Endodermal cell (in vitro differentiated cells): ENCODE data around the gene B3GALNT1. TPM values are rescaled to one million over a fixed set of nuclear protein-coding genes. Genes with fewer than 3 reads are reported as not detected.

Experiments used
- DNase-seq: peaks from one replicate; pipeline ENCODE4 v3.0.0-alpha.2; 2017
- H3K27ac ChIP-seq: 2 replicates; pipeline ENCODE4 v1.5.1; 2013; ENCODE audit warnings: mild to moderate bottlenecking, low read depth, low read length, moderate library complexity
- H3K27me3 ChIP-seq: 2 replicates; pipeline ENCODE4 v1.6.1; 2013; ENCODE audit warnings: mild to moderate bottlenecking, low read length, moderate library complexity; ENCODE audit not compliant: insufficient read depth, control insufficient read depth, poor library complexity, severe bottlenecking
- H3K36me3 ChIP-seq: 2 replicates; pipeline ENCODE4 v1.7.0; 2013; ENCODE audit warnings: mild to moderate bottlenecking, low read length, moderate library complexity; ENCODE audit not compliant: control insufficient read depth, insufficient read depth
- H3K4me1 ChIP-seq: one replicate; pipeline ENCODE4 v1.7.0; 2013; ENCODE audit warnings: low read length; ENCODE audit not compliant: control insufficient read depth, insufficient read depth
- H3K4me3 ChIP-seq: 2 replicates; pipeline ENCODE4 v1.5.1; 2013; ENCODE audit warnings: mild to moderate bottlenecking, low read length, moderate library complexity
- H3K9ac ChIP-seq: 2 replicates; pipeline ENCODE4 v1.6.1; 2013; ENCODE audit warnings: mild to moderate bottlenecking, low read length, moderate library complexity; ENCODE audit not compliant: poor library complexity, severe bottlenecking; ENCODE audit errors: extremely low read depth
- H3K9me3 ChIP-seq: 2 replicates; pipeline ENCODE4 v1.6.1; 2013; ENCODE audit warnings: mild to moderate bottlenecking, low read length, moderate library complexity; ENCODE audit not compliant: control insufficient read depth
- H3K27ac Mint-ChIP-seq: 2 replicates; pipeline ENCODE4 v1.8.0; 2020; ENCODE audit warnings: mixed read lengths
- H3K27me3 Mint-ChIP-seq: 2 replicates; pipeline ENCODE4 v1.8.0; 2021; ENCODE audit warnings: mild to moderate bottlenecking, mixed read lengths; ENCODE audit not compliant: insufficient read depth
- H3K36me3 Mint-ChIP-seq: 2 replicates; pipeline ENCODE4 v1.8.0; 2020; ENCODE audit warnings: low read depth, mixed read lengths
- H3K4me1 Mint-ChIP-seq: 2 replicates; pipeline ENCODE4 v1.8.0; 2020; ENCODE audit warnings: mixed read lengths
- H3K4me3 Mint-ChIP-seq: 2 replicates; pipeline ENCODE4 v1.8.0; 2020; ENCODE audit warnings: mild to moderate bottlenecking, moderate library complexity, mixed read lengths
- H3K9me3 Mint-ChIP-seq: 2 replicates; pipeline ENCODE4 v1.8.0; 2020; ENCODE audit warnings: mild to moderate bottlenecking, mixed read lengths
- CTCF ChIP-seq: fragments of 200-600 bp; sonication (generic); conservative IDR thresholded peaks from 2 replicates; pipeline ENCODE4 v1.5.0; 2021; ENCODE audit warnings: antibody characterized with exemption, mild to moderate bottlenecking
- WGBS, 2 experiments: methylation state at CpG; one replicate each; pipeline versions ENCODE4 v1.1.5 to v1.1.7; 2013; ENCODE audit warnings: missing lambda C conversion rate in 2 of 2, mixed read lengths in 1 of 2; ENCODE audit not compliant: insufficient coverage in 1 of 2, insufficient read length in 1 of 2; 5-methylcytosine and 5-hydroxymethylcytosine counted together
- total RNA-seq, 2 donors: library from RNA; stranded (reverse); fragmentation: NEBNext Ultra II Directional in 1 of 2; extraction: Animal tissue kit (Norgen Biotek cat#: 25700) in 1 of 2; gene quantifications; 2 replicates in 1 of 2; 3 replicates in 1 of 2; pipeline ENCODE4 v1.2.1, GENCODE V29; 2021

The B3GALNT1 gene
- total RNA-seq, 2 donors from 2014 or later = 23.1 to 24.7 TPM

- no peak for TF ChIP-seq CTCF
Measured at GRCh38 chr3:161051856-161052255, 53.3 kb downstream of the B3GALNT1 start.

GRCh38 chr3:161050935-161051334 is 54.2 kb downstream of the B3GALNT1 start:
- H3K9ac ChIP-seq = no peak overlapping the region
- no peaks in the 10 kb centered on the region for H3K27me3 ChIP-seq
- 98% methylated on average over 3 of the region's 3 CpGs; no CpG with 5 or more reads in 1 of the 2 experiments for WGBS, 2 experiments
- no peak overlapping the region for H3K4me3 Mint-ChIP-seq
- no peaks in the 10 kb centered on the region for H3K4me1 ChIP-seq
- H3K4me1 Mint-ChIP-seq = peaks cover 17% of the 10 kb centered on the region
- H3K9me3 Mint-ChIP-seq = peaks cover 3% of the 10 kb centered on the region
- no peak overlapping the region for H3K4me3 ChIP-seq
- no peaks in the 10 kb centered on the region for H3K27me3 Mint-ChIP-seq
- no peaks in the 10 kb centered on the region for H3K36me3 Mint-ChIP-seq
- no peak overlapping the region for H3K27ac Mint-ChIP-seq
- no peak overlapping the region for H3K27ac ChIP-seq
- no peaks in the 10 kb centered on the region for H3K9me3 ChIP-seq
- no peak for DNase-seq
- H3K36me3 ChIP-seq = no peaks in the 10 kb centered on the region
- no peak for TF ChIP-seq CTCF

More at GRCh38 chr3:161051856-161052255, 53.3 kb downstream of the B3GALNT1 start:
- WGBS, 2 experiments = 92 to 97% methylated on average over 5 to 6 of the region's 6 CpGs
- Histone ChIP-seq H3K9me3 (no peaks in the 10 kb centered on the region), H3K27ac (no peak overlapping the region), H3K36me3 (no peaks in the 10 kb centered on the region), H3K4me1 (no peaks in the 10 kb centered on the region), H3K27me3 (no peaks in the 10 kb centered on the region), H3K4me3 (no peak overlapping the region), H3K9ac (no peak overlapping the region)
- no peaks in the 10 kb centered on the region for H3K27me3 Mint-ChIP-seq
- peaks cover 3% of the 10 kb centered on the region for H3K9me3 Mint-ChIP-seq
- DNase-seq = no peak
- no peak overlapping the region for H3K27ac Mint-ChIP-seq
- H3K4me1 Mint-ChIP-seq = peaks cover 18% of the 10 kb centered on the region
- H3K4me3 Mint-ChIP-seq = no peak overlapping the region
- H3K36me3 Mint-ChIP-seq = no peaks in the 10 kb centered on the region

- WGBS, 2 experiments = 89 to 100% methylated on average over 4 of the region's 4 CpGs
- Mint-ChIP-seq H3K4me3 (no peak overlapping the region), H3K9me3 (peaks cover 3% of the 10 kb centered on the region), H3K36me3 (no peaks in the 10 kb centered on the region), H3K4me1 (peaks cover 7% of the 10 kb centered on the region), H3K27ac (no peak overlapping the region), H3K27me3 (no peaks in the 10 kb centered on the region)
- Histone ChIP-seq H3K4me3 (no peak overlapping the region), H3K9me3 (no peaks in the 10 kb centered on the region), H3K4me1 (no peaks in the 10 kb centered on the region), H3K36me3 (no peaks in the 10 kb centered on the region), H3K9ac (no peak overlapping the region), H3K27me3 (no peaks in the 10 kb centered on the region), H3K27ac (no peak overlapping the region)
- DNase-seq = no peak
- no peak for TF ChIP-seq CTCF
Measured at GRCh38 chr3:161049683-161050248, 55.4 kb downstream of the B3GALNT1 start.
